Testis (tissue), 3 donors: ENCODE data around the gene CACNB2. TPM values are rescaled to one million over a fixed set of nuclear protein-coding genes. Genes with fewer than 3 reads are reported as not detected.

Experiments
- DNase-seq: peaks from one replicate; pipeline ENCODE4 v3.0.0-alpha.2; 2019
- H3K27ac ChIP-seq, 2 donors: fragments of 200-600 bp; sonication (generic); one replicate each; pipeline ENCODE4 v1.5.1; 2019
- H3K27me3 ChIP-seq: fragments of 200-600 bp; sonication (generic); one replicate; pipeline ENCODE4 v1.5.1; 2019
- H3K36me3 ChIP-seq: fragments of 200-600 bp; sonication (generic); one replicate; pipeline ENCODE4 v1.5.1; 2017; ENCODE audit warnings: low read depth; ENCODE audit errors: missing control alignments
- H3K4me1 ChIP-seq: fragments of 200-600 bp; sonication (generic); one replicate; pipeline ENCODE4 v1.5.1; 2019
- H3K4me3 ChIP-seq, 2 donors: fragments of 200-600 bp; sonication (generic); one replicate each; pipeline ENCODE4 v1.5.1; 2017 to 2019
- H3K9me3 ChIP-seq: fragments of 200-600 bp; sonication (generic); one replicate; pipeline ENCODE4 v1.5.1; 2017
- CTCF ChIP-seq, 3 experiments: fragments of 450-650 bp in 2 of 3; fragments of 200-600 bp in 1 of 3; sonication (generic) in 1 of 3; IDR thresholded peaks; one replicate each; pipeline ENCODE4 v1.5.1; 2016 to 2019; ENCODE audit warnings: antibody characterized with exemption in 3 of 3, mild to moderate bottlenecking in 2 of 3, moderate library complexity in 1 of 3
- POLR2A ChIP-seq: fragments of 450-650 bp; IDR thresholded peaks from one replicate; pipeline ENCODE4 v1.6.1; 2017; ENCODE audit warnings: antibody characterized with exemption, mild to moderate bottlenecking, moderate library complexity
- WGBS, 2 donors: methylation state at CpG; one replicate each; pipeline ENCODE4 v1.1.5; 2018; 5-methylcytosine and 5-hydroxymethylcytosine counted together
- intact Hi-C: fragments of 100-400 bp; cut with DNase I; formaldehyde crosslinking; loops from one replicate; pipeline ENCODE4 v1.15.1; 2023; ENCODE audit warnings: low total_unique reads
- polyA plus RNA-seq: library from polyadenylated mRNA; stranded (reverse); fragments of 350-450 nt; fragmentation: Illumina TruSeq; extraction: RNeasy Lipid Tissue Mini Kit (QIAGEN cat#74804); gene quantifications from one replicate; pipeline ENCODE4 v1.2.3, GENCODE V29; 2014; ENCODE audit warnings: low read depth, low replicate concordance; ENCODE audit not compliant: insufficient read depth
- total RNA-seq, 2 donors: library from RNA; depleted of rRNA; stranded (reverse); fragments of >200 nt; gene quantifications; one replicate each; pipeline ENCODE4 v1.2.3, GENCODE V29; 2016

CACNB2 gene
- total and polyA plus RNA-seq, 3 donors from 2014 or later = 1.3 to 4.8 (median 1.4) TPM

GRCh38 chr10:18334116-18334867 lies 194.1 kb downstream of the CACNB2 start:
- no peaks in the 10 kb centered on the region for H3K4me1 ChIP-seq
- H3K27me3 ChIP-seq = no peaks in the 10 kb centered on the region
- 48 to 52% methylated on average over 8 of the region's 8 CpGs for WGBS, 2 donors
- no peaks in the 10 kb centered on the region for H3K36me3 ChIP-seq
- TF ChIP-seq POLR2A (no peak), CTCF (IDR thresholded peaks at IDR 0.05) (no peak)
- H3K9me3 ChIP-seq = no peaks in the 10 kb centered on the region
- no peak for DNase-seq
- peak overlapping the region in 1 of 2 donors; percentile 44 for H3K27ac ChIP-seq
- intact Hi-C loops = no loop called here
- H3K4me3 ChIP-seq = peak overlapping the region in 1 of 2 donors; percentile 9

GRCh38 chr10:18340496-18341051 lies 200.3 kb downstream of the CACNB2 start:
- H3K27me3 ChIP-seq = no peaks in the 10 kb centered on the region
- no peaks in the 10 kb centered on the region for H3K36me3 ChIP-seq
- WGBS, 2 donors = 32 to 40% methylated on average over 13 of the region's 13 CpGs
- DNase-seq = peak; percentile 32
- no peaks in the 10 kb centered on the region for H3K9me3 ChIP-seq
- H3K27ac ChIP-seq = no peak overlapping the region
- no peaks in the 10 kb centered on the region for H3K4me1 ChIP-seq
- H3K4me3 ChIP-seq = peak overlapping the region; percentile 1 to 48
- TF ChIP-seq CTCF (IDR thresholded peaks at IDR 0.05) = no peak
- no peak for TF ChIP-seq POLR2A
- intact Hi-C loops = no loop called here

- WGBS, 2 donors = 23 to 37% methylated on average over 1 of the region's 1 CpG
- Histone ChIP-seq H3K4me3 (peak overlapping the region; percentile 1 to 48), H3K36me3 (no peaks in the 10 kb centered on the region), H3K27ac (no peak overlapping the region), H3K9me3 (no peaks in the 10 kb centered on the region), H3K4me1 (no peaks in the 10 kb centered on the region), H3K27me3 (no peaks in the 10 kb centered on the region)
- no peak for DNase-seq
- TF ChIP-seq POLR2A = no peak
- no peak for TF ChIP-seq CTCF (IDR thresholded peaks at IDR 0.05)
- intact Hi-C loops = no loop called here
Observed at GRCh38 chr10:18341055-18341454, 200.8 kb downstream of the CACNB2 start.

- no peaks in the 10 kb centered on the region for H3K27me3 ChIP-seq
- H3K4me1 ChIP-seq = no peaks in the 10 kb centered on the region
- 90 to 91% methylated on average over 3 of the region's 3 CpGs for WGBS, 2 donors
- no peaks in the 10 kb centered on the region for H3K36me3 ChIP-seq
- TF ChIP-seq POLR2A = no peak
- no peak overlapping the region for H3K27ac ChIP-seq
- H3K4me3 ChIP-seq = no peak overlapping the region
- H3K9me3 ChIP-seq = no peaks in the 10 kb centered on the region
- no peak for DNase-seq
- intact Hi-C loops = no loop called here
Observed at GRCh38 chr10:18343573-18343972, 203.3 kb downstream of the CACNB2 start.

- Histone ChIP-seq H3K27ac (no peak overlapping the region), H3K27me3 (no peaks in the 10 kb centered on the region), H3K9me3 (no peaks in the 10 kb centered on the region), H3K36me3 (no peaks in the 10 kb centered on the region), H3K4me3 (no peak overlapping the region), H3K4me1 (peaks cover 2% of the 10 kb centered on the region)
- WGBS, 2 donors = 72 to 82% methylated on average over 3 of the region's 3 CpGs
- intact Hi-C loops = no loop called here
- no peak for DNase-seq
- TF ChIP-seq CTCF (IDR thresholded peaks at IDR 0.05) (no peak), POLR2A (no peak)
Observed at GRCh38 chr10:18345308-18345707, 205.1 kb downstream of the CACNB2 start.
